Superior temporal gyrus (tissue), 1 donor: Measurements from ENCODE around the gene GCNT3.

Source experiments
- DNase-seq: peaks from one replicate; pipeline ENCODE4 v3.0.0-alpha.2; 2016; ENCODE audit errors: extremely low spot score

The GCNT3 gene

DNA sequence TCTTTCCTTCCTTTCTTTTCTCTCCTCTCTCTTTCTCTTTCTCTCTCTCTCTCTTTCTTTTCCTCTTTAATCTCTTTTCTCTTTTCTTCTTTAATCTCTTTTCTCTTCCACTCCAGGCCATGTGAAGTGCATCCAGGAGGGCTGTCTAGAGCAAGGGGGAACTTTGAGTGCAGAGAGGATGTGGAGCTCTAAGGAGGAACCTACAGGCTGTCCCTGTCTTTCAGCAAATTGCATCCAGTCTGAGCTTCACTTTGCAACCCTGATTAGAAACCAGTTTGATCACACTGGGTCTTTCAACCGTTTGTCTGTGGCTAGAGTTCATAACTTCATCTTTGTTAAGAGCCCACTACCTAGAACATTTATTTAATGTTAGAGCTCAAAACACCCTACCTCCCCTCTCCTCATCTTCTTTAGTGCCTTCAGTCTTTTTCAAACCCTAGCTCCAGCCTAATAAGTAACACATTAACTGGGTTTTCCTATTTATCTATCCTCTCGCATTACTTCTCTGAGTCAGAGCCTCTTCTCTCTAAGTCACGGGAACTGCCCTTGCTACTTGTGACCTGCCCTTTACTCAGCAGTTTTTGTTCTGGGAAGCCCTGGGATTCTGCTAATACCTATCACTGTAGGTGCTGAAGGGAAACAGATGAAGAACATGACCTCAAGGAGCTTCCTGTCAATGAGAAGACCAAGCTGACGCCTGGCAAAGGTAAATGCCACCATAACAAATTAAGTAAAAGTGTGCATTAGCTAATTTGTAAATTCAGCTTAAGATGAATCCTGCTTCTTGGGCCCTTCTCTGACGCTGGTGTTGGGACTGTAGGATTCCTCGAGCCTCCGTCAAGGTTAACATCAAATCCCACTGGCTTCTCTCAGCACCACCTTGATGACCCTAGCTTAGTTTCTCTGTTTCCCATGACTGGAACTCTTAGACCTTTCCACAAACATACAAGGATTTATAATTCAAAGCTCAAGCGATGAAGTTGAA, at the start of gene GCNT3:
Gene GCNT3 (plus strand): TSS at position 508 of the 985 bp plus-strand sequence. CDS start 6,456 bp downstream, outside the sequence.
- DNase-seq: no peak

DNA sequence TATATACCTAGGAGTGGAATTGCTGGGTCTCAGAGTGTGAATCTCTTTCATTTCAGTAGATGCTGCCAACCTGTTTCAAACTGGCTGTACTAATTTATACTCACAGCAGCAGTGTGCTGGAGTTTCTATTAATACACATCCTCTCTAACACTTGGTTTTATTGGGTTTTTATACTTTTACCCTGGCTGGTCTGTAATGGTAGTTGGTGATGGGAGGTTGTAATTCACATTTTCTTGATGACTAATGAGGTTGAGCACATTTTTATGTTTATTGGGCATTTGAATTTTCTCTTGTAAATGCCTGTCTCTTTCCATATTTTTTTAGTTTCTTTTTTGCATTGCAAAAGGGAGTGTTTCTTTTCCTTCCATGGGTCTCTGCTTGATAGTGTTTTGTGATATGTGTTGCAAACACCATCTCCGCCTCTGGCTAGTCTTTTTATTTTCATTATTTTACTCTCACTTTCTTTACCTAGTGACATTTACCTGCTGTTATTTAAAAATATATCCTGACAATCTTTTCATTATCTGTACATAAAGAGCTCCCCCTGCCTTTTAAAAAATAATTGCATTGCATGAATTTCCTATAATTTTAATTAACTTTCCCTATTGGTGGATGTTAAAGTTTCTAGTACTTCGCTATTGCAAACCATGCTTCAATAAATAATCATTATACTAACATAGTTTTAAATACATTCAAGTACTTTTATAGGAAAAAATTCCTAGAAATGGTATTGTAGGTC, 49.0 kb upstream of the GCNT3 start:
- no peak for DNase-seq

- DNase-seq: no peak
Measured at GRCh38 chr15:59565299-59565698, 46.3 kb upstream of the GCNT3 start.

- no peak for DNase-seq
Measured at GRCh38 chr15:59567324-59567723, 44.3 kb upstream of the GCNT3 start.

DNA sequence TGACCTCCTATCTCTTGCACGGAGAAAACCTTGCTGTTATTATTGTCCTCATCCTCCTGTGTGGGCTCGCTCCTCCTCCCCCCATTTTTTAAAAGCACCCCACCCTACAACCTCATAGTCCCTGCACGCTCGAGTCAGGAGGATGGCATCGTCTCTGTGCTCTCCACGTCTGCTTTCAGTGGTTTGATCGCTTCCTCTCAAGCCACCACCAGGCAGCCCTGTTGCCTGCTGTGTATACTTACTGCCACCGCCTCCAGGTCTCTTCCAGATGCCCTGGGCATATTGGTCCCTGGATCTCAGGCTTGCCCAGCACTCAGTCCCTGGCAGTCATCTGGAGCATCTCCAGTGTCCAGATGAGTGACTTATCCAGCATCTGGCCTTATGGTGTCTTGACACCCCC, 42.1 kb upstream of the GCNT3 start:
- DNase-seq: no peak

DNA sequence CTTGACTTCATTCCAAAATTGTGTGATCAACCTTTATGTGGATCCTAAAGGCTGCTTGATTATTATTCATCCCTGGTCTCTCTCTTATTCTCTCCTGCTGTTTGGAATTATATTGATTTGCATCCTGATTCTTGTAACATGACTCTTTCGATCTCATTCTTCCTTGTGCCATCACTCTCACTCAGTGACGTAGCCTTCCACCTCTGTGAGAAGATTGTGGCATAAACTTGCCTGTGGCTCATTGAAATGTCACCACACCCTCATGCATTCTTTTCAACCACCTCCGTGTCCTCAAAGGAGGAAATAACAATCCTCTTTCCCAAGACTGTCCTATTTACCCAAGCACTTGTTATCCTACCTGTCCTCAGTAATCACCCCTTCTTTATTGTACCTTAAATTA, 41.3 kb upstream of the GCNT3 start:
- DNase-seq: no peak

GRCh38 chr15:59571606-59572005, 40.0 kb upstream of the GCNT3 start:
- DNase-seq: no peak

DNA sequence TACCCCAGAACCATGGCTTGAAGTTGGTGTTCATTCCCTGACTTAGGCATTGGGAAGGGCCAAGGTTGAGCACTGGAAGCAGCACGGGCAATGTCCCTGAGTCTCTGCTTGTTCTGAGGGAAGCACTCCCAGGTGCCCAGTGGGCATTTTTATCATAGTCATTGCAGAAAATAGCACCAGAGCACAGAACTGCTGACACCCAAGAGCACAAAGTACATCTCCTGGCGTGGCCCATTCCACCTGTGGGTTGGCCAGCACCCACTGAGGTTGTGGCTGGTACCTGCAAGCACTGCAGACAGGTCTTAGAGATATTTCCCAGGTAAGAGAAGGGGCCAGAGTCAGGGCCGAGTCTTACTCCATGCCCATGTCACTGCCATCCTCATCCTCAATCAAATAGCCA, 28.5 kb upstream of the GCNT3 start:
- DNase-seq: no peak

DNA sequence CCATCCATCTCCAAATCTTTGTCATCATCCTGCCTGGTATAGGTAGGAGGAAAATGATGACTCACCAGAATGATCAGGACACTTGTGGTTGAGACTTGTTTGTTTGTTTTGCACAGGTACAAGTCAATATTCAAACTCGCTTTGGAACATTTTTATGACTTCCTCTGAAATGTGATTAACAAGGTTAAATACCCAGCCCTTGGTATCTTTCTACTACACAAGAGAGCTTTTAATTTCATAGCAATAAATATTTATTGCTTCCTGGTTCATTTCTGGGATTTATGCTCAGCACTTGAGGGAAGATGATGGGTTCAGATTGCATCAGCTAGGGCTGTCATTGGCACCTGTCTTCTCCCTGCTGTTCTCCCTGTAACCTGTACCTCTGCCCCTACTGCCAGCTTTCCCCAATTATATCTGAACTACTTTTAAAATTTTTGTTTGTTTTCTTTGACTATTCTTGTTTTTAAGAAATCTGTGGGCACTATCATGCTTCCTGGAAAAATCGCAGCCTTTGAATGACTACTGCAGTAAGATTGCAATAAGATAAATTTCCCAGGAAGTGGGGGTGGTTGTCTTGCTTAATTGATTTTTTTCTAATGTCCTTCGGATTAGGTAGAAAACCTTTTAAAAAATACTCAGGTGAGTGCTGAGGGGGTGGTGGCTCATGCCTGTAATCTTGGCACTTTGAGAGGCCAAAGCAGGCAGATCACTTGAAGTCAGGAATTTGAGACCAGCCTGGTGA, 24.3 kb upstream of the GCNT3 start:
- no peak for DNase-seq

DNA sequence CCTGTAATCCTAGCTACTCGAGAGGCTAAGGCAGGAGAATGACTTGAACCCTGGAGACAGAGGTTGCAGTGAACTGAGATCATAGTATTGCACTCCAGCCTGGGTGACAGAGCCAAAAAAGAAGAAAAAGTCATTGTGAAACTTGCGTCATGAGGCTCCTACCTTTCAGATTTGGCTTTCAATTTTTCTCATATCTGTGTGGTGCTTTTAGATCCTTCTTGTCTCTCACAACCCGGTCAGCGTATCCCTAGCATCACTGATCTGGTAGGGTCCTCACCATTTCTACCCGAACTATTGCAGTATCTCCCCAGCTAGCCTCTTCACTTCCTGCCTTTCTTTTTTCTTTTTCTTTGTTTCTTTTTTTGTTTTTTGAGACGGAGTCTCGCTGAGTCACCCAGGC, 21.6 kb upstream of the GCNT3 start:
- DNase-seq: no peak

DNA sequence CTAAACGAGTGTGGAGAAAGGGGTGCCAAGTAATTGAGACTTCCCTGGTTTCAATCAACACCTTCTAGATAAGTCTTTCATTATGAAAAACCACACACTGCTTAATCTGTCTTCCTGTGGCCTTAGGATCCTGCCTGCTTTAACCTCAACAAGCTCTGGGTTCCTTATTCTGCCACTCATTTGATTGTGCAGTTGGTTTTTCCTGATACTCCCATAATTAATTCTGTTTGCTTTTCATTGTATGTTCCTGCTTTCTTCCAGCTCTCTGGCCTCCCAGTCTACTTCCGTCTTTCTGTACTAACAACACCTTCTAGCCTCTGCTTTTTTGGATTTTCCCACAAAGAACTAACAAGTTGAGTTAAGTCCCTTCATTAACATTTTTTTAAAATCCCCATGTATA, 20.2 kb upstream of the GCNT3 start:
- no peak for DNase-seq

DNA sequence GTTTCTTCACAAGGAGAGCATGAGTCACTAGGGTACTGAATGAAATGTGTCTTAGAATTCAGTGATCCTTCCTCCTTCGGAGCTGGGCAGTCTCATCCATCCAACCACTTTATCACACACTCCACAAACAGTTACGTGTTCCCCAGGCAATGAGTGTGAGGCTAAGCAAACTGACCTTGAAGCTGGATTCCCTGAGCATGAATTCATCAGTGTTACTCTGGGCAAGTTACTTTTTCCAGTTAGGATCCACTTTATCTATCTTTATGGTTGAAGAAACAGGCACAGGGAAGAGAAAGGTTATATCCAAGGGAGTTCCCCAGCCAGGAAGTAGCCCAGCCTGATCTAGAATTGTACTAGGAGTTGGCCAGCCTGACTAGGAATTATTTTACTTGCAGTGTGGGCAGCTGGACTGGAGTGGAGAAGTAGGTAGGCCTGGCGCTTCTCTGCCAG, 17.1 kb upstream of the GCNT3 start:
- no peak for DNase-seq

DNA sequence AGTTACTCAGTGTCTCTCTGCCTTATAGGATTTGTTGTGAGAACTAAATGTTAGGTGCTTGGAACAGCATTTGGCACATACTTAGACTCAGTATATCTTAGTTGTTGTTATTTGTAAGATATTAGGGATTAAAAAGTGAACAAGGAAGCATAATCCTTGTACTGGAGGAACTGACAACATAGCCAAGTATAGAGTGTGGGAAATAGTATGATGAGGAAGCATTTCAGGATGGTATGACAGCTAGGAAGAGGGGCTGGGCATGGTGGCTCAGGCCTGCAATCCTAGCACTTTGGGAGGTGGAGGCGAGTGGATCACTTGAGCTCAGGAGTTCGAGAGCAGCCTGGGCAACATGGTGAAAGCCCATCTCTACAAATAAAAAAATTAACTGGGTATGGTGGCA, 16.6 kb upstream of the GCNT3 start:
- no peak for DNase-seq

GRCh38 chr15:59595434-59595915, 16.1 kb upstream of the GCNT3 start:
- no peak for DNase-seq

- DNase-seq: no peak
Measured at GRCh38 chr15:59596640-59597039, 14.9 kb upstream of the GCNT3 start.

GRCh38 chr15:59598461-59598860, 13.1 kb upstream of the GCNT3 start:
- no peak for DNase-seq

DNA sequence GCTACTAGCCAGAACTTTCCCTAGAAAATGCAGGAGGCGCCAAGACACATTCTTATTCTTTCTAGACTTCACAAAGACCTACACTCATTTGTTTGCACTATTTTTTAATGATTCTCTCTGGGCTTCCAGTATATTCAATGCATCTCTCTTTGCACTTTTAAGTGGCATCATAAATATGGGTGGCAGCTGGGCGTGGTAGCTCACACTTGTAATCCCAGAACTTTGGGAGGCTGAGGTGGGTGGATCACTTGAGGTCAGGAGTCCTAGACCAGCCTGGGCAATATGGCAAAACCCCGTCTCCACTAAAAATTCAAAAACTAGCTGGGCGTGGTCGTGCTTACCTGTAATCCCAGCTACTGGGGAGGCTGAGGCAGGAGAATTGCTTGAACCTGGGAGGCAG, 5.6 kb upstream of the GCNT3 start:
- no peak for DNase-seq

DNA sequence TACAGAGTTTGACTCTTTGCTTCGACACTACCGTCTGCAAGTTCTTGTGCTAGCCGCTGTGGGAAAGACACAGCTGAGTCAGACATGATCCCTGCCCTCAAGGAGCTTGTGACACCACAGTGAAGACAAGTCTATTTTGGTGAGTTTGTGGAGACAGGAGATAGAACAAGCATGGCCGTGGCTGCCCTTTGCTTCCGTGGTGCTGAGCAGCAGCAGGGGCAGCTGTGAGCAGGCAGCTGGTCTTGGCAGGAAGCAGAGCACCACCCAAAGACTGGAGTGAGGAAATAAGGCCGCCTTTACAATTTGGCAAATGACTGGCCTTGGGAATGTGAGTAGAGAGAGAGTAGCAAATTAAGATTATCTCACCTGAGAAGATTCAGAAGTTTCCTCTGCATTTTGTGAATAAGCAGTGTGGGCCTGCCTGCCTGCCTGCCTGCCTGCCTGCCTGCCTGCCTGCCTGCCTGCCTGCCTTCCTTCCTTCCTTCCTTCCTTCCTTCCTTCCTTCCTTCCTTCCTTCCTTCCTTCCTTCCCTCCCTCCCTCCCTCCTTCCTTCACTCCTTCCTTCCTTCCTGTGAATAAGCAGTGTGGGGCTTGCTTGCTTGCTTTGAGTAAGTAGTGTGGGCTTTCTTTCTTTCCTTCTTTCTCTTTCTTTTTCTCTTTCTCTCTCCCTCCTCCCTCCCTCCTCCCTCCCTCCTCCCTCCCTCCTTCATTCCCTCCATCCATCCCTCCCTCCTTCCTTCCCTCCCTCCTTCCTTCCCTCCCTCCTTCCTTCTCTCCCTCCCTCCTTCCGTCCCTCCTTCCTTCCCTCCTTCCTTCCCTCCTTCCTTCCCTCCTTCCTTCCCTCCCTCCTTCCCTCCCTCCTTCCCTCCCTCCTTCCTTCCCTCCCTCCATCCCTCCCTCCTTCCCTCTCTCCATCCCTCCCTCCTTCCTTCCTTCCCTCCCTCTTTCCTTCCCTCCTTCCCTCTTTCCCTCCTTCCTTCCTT, 1.6 kb upstream of the GCNT3 start:
- no peak for DNase-seq

- no peak for DNase-seq
Measured at GRCh38 chr15:59614153-59614552, 2.6 kb downstream of the GCNT3 start.

GRCh38 chr15:59615661-59616060, 4.1 kb downstream of the GCNT3 start:
- no peak for DNase-seq

DNA sequence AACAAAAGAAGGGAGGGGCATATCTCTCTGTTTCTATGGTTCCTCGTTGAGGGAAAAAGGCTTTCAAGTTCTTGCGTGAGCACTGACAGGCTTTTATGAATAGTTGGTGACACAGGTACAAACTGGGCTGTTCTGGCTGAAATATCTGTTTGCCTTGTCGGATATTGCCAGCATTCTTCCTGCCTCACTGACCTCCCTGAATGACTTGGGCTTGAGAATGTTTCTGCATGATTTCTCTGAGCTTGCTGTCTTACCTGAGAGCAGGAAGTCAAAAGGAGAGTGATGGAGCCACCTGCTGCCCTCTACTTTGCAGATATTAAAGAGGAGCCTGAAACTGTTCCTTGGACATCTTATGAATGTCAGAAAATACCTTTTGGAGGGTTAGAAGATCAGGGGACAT, 4.8 kb downstream of the GCNT3 start:
- no peak for DNase-seq
